Type B pancreatic cell (in vitro differentiated cells): Measurements from ENCODE around the gene SRP14. TPM values are rescaled to one million over a fixed set of nuclear protein-coding genes. Genes with fewer than 3 reads are reported as not detected.
A peak's percentile ranks its signal among the peaks of the same experiment; 100 is the strongest.
"Not testable (repeated sequence)": the region's sequence is repeated elsewhere in the genome, so short reads cannot be mapped to it uniquely, and the experiment has no call there.

Experiments used
- DNase-seq: peaks from one replicate; pipeline ENCODE4 v3.0.0; 2021; ENCODE audit warnings: mixed read lengths; ENCODE audit not compliant: unreplicated experiment; ENCODE audit errors: extremely low spot score
- H3K27ac Mint-ChIP-seq: 2 replicates; pipeline ENCODE4 v1.8.0; 2021; ENCODE audit warnings: mild to moderate bottlenecking, mixed read lengths
- H3K27me3 Mint-ChIP-seq: 2 replicates; pipeline ENCODE4 v1.8.0; 2021; ENCODE audit warnings: mixed read lengths
- H3K36me3 Mint-ChIP-seq: 2 replicates; pipeline ENCODE4 v1.8.0; 2021; ENCODE audit warnings: mixed read lengths
- H3K4me1 Mint-ChIP-seq: one replicate; pipeline ENCODE4 v1.8.0; 2021; ENCODE audit warnings: mixed read lengths; ENCODE audit not compliant: unreplicated experiment
- H3K4me3 Mint-ChIP-seq: 2 replicates; pipeline ENCODE4 v1.8.0; 2021; ENCODE audit warnings: mild to moderate bottlenecking, mixed read lengths
- H3K9me3 Mint-ChIP-seq: 2 replicates; pipeline ENCODE4 v1.8.0; 2021; ENCODE audit warnings: mixed read lengths
- CTCF ChIP-seq: fragments of 200-600 bp; sonication (generic); conservative IDR thresholded peaks from 2 replicates; pipeline ENCODE4 v1.5.0; 2021; ENCODE audit warnings: antibody characterized with exemption, mild to moderate bottlenecking
- total RNA-seq: library from RNA; stranded (reverse); gene quantifications from 2 replicates; pipeline ENCODE4 v1.2.1, GENCODE V29; 2021; ENCODE audit warnings: low replicate concordance

SRP14 gene
- total RNA-seq, 1 donor from 2014 or later: 235 TPM

- no peak overlapping the region for H3K27ac Mint-ChIP-seq
- peak; percentile 77 for TF ChIP-seq CTCF
- peaks cover 6% of the 10 kb centered on the region for H3K4me1 Mint-ChIP-seq
- no peaks in the 10 kb centered on the region for H3K9me3 Mint-ChIP-seq
- DNase-seq: no peak
- peaks cover 38% of the 10 kb centered on the region for H3K36me3 Mint-ChIP-seq
- H3K4me3 Mint-ChIP-seq: no peak overlapping the region
- H3K27me3 Mint-ChIP-seq: no peaks in the 10 kb centered on the region
Measured at GRCh38 chr15:40029979-40030893, 8.7 kb downstream of the SRP14 start.

GRCh38 chr15:40028853-40029252 is 10.1 kb downstream of the SRP14 start:
- Mint-ChIP-seq H3K9me3 (no peaks in the 10 kb centered on the region), H3K36me3 (peaks cover 32% of the 10 kb centered on the region), H3K4me3 (no peak overlapping the region), H3K27me3 (no peaks in the 10 kb centered on the region), H3K27ac (no peak overlapping the region), H3K4me1 (no peaks in the 10 kb centered on the region)
- no peak for TF ChIP-seq CTCF
- DNase-seq: no peak

DNA sequence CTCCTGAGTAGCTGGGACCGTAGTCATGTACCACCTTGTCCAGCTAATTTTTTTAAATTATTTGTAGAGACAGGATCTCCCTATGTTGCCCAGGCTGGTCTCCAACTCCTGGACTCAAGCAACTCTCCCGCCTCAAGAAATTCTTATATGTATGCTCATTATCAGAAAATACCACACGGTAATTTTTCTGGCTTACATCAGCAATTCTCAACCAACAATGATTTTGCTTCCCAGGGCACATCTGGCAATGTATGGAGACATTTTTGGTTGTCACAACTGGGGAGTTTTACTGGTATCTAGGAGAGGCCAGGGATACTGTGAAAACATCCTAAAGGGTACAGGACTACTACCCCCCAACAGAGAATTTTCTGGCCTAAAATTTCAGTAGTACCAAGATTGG is 10.8 kb downstream of the SRP14 start:
- Mint-ChIP-seq H3K27ac (no peak overlapping the region), H3K9me3 (no peaks in the 10 kb centered on the region), H3K4me3 (no peak overlapping the region), H3K27me3 (no peaks in the 10 kb centered on the region), H3K36me3 (peaks cover 38% of the 10 kb centered on the region), H3K4me1 (no peaks in the 10 kb centered on the region)
- TF ChIP-seq CTCF: no peak
- DNase-seq: no peak

DNA sequence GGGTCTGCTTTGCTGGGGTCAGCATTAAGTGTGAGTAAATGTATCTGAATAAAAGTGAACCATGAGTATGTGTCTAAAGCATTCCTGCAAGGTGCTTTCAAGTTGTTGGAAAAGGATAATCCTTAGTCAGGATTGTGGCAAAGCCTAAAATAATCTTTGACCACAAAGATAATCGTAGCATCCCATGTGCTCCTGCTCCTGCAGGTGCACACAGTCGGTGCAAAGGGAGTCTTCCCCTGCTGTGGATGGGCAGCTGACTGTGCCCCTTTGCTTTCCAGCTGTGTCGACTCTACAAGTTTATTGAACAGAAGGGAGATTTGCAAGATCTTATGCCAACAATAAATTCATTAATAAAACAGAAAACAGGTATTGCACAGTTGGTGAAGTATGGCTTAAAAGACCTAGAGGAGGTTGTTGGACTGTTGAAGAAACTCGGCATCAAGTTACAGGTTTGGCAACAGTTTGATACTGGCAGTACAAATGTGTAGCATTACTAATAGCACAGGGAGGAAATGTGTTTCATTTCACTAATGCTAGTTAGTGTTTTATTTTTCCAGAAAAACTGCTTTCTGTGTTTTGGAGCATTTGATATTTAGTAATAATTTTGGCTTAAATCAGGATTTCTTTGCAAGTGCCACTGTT is 22.6 kb downstream of the SRP14 start:
- peaks cover 62% of the 10 kb centered on the region for H3K36me3 Mint-ChIP-seq
- DNase-seq: no peak
- H3K4me3 Mint-ChIP-seq: no peak overlapping the region
- H3K27ac Mint-ChIP-seq: no peak overlapping the region
- no peaks in the 10 kb centered on the region for H3K27me3 Mint-ChIP-seq
- H3K9me3 Mint-ChIP-seq: peaks cover 4% of the 10 kb centered on the region
- no peak for TF ChIP-seq CTCF
- H3K4me1 Mint-ChIP-seq: peaks cover 8% of the 10 kb centered on the region

DNA sequence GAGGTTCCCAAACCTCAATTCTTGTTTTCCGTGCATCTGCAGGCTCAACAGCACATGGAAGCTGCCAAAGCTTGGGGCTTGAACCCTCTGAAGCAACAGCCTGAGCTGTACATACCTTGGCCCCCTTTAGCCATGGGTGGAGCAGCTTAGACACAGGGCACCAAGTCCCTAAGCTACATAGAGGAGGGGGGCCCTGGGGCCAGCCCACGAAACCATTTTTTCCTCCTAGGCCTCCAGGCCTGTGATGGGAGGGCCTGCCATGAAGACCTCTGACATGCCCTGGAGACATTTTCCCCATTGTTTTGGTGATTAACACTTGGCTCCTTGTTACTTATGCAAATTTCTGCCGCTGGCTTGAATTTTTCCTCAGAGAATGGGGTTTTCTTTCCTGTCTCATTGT is 24.6 kb downstream of the SRP14 start:
- no peak for DNase-seq
- no peaks in the 10 kb centered on the region for H3K27me3 Mint-ChIP-seq
- peaks cover 58% of the 10 kb centered on the region for H3K36me3 Mint-ChIP-seq
- H3K9me3 Mint-ChIP-seq: peaks cover 4% of the 10 kb centered on the region
- no peak overlapping the region for H3K4me3 Mint-ChIP-seq
- no peak overlapping the region for H3K27ac Mint-ChIP-seq
- H3K4me1 Mint-ChIP-seq: peaks cover 16% of the 10 kb centered on the region
- TF ChIP-seq CTCF: no peak

- DNase-seq, H3K27ac Mint-ChIP-seq, H3K27me3 Mint-ChIP-seq, H3K9me3 Mint-ChIP-seq, H3K4me3 Mint-ChIP-seq: not testable (repeated sequence)
- Mint-ChIP-seq H3K4me1 (peaks cover 16% of the 10 kb centered on the region), H3K36me3 (peaks cover 60% of the 10 kb centered on the region)
Measured at GRCh38 chr15:40013372-40013771, 25.6 kb downstream of the SRP14 start.
